HG03097 (cell line): ENCODE data around the gene LAG3.

ENCODE experiments used
- ATAC-seq: cut with Tn5 transposase; IDR thresholded peaks from one replicate; pipeline ENCODE4 v1.9.1; 2021; ENCODE audit not compliant: unreplicated experiment, low FRiP score

Gene LAG3

DNA sequence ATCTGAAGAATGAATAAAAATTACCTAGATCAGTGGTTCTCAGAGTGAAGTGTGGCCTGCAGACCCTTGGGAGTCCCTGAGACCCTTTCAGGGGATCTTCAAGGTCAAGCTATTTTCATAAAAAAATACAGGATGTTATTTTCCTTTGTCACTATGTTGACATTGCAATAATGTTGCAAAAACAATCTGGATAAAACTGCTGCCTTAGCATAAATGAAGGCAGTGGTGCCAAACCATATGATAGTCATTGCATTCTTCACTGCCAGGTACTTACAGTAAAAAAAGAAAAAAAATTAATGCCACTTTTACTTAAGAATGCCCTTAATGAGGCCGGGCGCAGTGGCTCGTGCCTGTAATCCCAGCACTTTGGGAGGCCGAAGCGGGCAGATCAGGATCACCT is 15.0 kb downstream of the LAG3 start:
- no peak for ATAC-seq

DNA sequence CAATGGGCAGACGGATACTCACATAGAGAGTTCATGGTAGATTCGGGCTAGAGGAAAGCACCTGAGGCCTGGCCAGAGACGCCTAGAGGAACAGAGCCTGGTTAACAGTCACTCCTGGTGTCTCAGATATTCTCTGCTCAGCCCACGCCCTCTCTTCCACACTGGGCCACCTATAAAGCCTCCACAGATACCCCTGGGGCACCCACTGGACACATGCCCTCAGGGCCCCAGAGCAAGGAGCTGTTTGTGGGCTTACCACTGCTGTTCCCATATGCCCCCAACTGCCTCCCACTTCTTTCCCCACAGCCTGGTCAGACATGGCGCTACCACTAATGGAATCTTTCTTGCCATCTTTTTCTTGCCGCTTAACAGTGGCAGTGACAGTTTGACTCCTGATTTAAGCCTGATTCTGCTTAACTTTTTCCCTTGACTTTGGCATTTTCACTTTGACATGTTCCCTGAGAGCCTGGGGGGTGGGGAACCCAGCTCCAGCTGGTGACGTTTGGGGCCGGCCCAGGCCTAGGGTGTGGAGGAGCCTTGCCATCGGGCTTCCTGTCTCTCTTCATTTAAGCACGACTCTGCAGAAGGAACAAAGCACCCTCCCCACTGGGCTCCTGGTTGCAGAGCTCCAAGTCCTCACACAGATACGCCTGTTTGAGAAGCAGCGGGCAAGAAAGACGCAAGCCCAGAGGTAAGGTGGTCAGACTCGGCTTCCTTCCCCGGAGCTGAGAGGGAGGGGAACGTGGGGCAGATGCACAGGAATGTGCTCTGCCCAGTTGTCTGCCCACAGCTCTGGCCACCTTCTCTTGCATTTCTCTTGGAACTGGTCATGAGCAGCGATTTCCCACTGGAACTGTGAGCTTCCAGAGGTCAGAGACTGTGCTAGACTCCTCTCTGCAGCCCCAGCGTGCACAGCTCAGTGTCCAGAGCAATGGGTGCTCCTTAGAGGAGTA is 16.9 kb downstream of the LAG3 start, which contains the start of gene CD4:
TSS of gene CD4 (plus strand) at position 557 of the 953 bp plus-strand sequence. CDS start 10,611 bp downstream, outside the sequence.
- ATAC-seq: no peak

DNA sequence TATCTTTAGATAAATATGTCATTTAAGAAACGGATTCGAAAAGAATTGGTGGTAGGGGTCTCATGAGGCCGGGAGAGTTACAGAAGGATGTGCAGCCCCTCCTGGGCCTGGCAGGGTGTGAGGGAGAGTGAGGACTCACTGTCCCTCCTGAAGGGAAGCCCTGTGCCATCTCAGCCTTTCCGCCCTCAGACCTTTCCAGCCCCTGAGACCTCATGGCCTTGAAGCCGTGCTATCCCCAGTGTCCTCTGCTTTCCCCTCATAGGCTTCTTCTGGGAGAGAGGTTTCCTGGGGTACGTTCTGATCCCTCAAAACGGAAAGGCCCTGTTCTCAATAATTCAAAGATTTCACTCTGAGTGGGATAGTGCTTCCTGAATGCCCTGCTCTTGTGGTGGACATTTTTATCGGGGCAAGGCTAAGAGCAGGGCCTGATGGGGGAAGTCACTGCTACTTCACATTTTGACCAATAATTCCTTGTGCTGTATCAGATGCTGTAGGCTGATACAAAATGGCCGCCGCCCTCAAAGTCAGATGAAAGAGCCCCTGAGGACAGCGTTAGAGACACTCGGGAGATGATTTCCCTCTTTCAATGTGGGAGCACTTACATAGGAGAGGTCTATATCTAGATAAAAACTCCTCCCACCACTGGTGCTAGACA is 18.3 kb downstream of the LAG3 start:
- ATAC-seq: no peak

DNA sequence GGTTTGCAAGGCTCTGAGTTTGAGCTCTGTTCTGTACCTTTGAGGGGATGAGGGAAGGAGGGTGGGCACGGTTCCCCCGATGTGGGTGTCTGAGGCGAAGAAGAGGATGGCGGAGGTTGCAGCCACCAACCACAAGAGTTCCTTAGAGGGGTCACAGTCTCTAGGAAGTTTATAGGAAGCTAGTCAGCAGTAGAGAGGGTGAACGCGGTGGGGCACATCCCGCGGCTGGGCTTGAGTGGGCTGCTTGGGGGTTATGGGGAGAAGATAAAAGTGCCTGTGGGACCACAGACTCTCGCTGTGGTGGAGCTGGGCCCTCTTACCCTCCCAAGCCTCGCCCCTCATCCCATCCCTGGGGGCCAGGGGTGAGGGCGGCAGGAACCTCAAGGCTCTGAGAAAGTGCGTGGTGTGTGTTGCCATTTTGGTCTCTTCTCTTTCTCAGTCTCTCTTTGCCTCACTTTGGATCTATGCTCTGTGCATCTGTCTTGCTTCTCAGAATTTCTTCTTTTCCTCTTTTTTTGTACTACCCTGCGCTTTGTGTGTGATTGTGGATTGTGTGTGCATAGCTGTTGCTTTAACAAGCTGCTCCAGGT is 19.7 kb downstream of the LAG3 start:
- ATAC-seq: no peak

DNA sequence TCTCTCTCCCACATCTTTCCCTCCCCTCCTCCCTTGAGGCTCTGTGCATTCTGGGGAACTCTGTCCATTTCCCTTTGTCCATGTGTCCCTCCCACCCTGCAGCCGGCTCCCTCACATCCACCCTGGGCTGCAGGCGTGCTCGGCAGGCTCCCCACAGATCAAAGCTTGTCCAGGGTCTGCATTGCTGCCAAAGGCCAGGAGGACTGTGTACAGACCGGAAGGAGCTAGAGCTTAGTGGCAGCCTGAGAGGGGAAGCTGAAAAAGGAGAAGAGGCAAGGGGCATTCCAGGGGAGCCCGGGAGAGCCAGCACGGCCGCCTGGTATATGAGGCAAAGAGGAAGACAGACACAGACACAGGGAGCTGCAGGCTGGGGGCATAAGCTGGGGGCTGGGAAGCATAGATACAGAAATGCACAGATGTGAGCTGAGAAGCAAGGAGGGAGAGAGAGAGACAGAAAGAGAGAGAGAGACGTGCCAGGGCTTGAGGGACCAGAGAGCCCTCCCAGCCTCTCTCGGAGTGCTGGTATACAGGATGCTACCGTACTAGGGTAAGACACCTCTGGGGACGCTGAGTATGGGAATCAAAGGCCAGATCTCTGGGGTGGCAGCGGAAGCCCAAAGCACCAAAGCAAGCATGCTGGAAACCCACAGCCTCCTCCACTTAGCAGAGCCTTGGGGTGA is 20.3 kb downstream of the LAG3 start:
- ATAC-seq: no peak

DNA sequence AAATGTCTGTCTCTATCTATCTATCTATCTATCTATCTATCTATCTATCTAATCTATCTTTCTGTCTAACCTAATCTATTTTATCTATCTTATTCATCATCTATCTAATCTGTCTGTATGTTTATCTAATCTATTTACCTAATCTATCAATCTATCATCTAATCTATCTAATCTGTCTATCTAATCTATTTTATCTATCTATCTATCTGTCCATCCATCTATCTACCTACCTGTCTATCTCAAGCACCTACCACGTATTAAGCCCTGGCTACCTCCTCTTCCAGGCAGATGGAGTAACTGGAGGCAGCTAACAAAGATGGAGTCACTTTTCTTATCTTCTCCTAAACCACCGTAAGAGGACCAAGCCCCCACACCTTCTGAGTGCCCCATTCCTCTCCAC is 22.8 kb downstream of the LAG3 start:
- no peak for ATAC-seq

DNA sequence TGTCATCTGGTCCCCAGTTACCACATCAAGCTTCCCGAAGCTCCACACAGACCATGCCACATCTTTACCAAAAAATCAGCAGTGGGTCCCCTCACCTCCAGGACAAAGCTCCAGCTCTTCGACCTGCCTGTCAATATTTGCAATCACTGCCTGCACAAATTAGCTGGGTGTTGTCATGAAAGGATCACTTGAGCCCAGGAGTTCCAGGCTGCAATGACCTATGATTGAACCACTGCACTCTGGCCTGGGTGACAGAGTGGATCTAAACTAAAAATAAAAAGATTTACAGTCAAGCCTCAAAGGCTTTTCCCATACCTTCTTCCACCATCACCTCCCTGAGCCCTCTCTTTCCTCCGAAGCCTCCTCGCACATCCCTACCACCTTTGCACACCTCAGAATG is 24.3 kb downstream of the LAG3 start:
- ATAC-seq: no peak

DNA sequence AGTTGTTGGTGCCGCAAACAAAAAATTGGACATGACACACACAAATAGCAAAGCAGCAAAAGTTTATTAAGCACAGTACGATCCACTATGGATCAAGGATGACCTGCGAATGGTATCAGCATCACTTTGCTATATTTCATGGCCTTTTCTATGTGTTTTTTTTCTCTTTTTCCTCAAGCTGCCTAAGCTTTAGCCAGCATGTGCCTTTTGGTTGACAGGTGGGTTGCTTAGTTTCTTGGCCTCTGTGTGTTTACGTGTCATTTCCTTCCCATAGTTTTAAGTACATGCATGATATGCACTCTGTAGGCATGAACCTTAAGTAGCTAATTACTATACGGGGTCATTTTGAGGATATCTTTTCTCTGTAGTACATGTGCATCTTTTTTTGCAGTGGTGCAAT is 26.8 kb downstream of the LAG3 start:
- ATAC-seq: no peak

DNA sequence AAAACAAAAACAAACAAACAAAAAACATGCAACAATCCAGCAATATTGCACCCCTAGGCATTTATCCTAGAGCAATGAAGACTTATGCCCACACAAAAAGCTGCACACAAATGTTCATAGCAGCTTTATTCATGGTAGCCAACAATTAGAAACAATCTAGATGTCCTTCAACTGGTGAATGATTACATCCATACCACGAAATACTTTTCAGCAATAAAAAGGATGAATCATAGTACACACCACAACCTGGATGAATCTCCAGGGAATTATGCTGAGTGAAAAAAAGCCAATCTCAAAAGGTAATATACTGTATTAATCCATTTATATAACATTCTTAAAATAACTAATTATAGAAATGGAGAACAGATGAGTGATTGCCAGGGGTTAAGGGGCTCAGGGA is 34.9 kb downstream of the LAG3 start:
- ATAC-seq: no peak

DNA sequence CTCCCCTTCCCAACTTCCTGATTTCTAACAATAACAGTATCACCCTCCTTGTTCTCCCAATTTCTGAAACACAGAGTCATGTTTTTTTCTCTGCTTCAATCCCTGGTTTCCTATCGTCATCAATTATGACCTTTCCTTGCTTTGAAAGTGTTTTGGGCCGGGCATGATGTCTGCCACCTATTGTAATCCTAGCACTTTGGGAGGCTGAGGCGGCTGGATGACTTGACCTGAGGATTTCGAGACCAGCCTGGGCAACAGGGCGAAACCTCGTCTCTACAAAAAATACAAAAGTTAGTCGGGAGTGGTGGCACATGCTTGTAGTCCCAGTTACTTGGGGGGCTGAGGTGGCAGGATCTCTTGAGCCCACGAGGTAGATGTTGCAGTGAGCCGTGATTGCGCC is 36.7 kb downstream of the LAG3 start:
- ATAC-seq: no peak

DNA sequence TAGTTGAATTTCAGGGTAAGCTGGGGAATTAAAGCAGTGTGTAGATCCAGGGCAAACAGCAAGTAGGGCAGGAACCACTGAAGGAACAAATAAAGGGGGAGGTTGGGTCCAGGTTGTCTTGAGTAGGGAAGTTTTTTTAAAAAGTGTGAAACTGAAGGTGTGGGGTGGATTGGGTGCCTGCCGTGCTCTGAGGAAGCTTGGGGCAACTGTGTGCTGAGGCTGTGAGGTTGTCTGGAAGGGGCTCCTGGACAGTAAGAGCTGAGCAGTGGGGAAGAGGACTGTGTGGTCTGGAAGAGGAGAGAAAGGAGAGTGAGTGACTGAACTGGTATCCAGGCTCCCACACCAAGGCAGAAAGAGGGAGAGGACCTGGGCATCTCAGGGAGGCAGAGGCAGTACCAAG is 38.4 kb downstream of the LAG3 start:
- no peak for ATAC-seq

DNA sequence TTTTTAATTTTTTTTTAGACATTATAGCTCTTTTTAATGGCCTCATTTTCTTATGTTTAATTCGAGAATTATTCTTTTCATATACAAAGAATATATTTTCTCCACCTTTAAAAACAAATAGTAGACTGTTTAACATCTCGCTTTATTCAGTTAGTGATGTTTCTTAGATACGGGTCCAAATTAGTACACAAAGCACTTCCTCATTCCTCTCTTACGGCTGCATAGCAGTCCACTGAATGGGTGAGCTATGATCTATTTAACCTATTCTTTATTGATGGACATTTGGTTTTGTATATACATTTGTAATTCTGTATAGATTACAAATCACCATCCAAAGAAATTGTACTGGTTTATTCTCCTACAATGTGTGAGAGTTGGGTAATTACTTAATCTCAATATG is 41.0 kb downstream of the LAG3 start:
- no peak for ATAC-seq

DNA sequence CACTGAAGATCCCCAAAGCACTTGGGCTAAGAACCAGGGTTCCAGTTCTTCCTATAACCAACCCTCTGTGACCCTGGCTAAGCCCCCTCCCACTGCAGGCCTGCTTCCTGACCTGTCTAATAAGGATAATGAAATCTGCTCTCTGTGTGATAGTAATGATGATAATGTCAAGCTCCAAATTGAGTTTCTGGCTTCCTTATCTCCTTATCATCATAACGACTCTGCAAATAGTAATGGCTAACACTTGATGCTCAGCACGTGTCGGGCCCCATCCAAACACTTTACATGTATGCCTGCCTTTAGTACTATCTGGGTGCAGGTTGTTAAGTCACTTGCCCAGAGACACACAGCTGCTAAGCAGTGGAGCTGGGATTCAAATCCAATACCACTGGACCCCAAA is 44.3 kb downstream of the LAG3 start:
- no peak for ATAC-seq

DNA sequence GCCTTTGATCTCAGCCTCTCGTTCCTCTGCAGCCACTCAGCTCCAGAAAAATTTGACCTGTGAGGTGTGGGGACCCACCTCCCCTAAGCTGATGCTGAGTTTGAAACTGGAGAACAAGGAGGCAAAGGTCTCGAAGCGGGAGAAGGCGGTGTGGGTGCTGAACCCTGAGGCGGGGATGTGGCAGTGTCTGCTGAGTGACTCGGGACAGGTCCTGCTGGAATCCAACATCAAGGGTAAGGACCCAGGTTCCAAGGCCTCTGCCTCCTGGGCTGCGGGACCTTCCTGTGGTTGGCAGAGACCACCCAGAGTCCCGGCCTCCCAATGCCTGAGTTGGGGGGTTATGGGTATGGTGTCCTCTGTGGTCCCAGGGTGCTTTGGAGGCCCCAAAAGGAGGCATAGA is 44.8 kb downstream of the LAG3 start:
- ATAC-seq: no peak

DNA sequence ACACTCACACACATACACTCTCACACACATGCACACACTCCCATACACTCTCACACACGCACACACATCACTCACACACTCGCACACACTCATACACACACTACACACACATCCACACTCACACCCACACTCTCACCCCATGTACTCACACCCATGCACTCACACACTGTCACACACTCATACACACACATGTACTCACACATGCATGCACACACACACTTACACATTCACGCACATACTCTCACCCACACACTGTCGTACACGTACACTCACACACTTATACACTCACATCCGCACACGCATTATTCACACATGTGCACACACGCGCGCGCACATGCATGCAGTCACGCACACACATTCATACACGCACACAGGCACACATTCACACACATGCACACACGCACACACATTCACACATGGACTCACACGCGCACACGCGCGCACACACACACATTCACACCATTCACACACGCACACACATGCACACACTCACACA is 45.4 kb downstream of the LAG3 start:
- no peak for ATAC-seq

DNA sequence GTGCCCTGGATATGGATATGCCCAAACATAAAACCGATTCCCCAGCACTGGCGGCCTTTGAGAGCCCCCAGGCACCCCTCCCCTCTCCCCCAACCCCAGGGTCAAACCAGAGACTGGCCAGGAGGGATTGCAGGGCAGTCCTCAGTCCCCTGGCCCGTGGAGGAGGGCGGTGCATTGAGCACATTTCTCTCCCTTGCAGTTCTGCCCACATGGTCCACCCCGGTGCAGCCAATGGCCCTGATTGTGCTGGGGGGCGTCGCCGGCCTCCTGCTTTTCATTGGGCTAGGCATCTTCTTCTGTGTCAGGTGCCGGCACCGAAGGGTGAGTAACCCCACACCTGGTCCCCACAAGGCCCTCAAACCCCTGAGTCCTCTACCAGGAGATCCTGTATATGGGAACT is 45.9 kb downstream of the LAG3 start:
- no peak for ATAC-seq

DNA sequence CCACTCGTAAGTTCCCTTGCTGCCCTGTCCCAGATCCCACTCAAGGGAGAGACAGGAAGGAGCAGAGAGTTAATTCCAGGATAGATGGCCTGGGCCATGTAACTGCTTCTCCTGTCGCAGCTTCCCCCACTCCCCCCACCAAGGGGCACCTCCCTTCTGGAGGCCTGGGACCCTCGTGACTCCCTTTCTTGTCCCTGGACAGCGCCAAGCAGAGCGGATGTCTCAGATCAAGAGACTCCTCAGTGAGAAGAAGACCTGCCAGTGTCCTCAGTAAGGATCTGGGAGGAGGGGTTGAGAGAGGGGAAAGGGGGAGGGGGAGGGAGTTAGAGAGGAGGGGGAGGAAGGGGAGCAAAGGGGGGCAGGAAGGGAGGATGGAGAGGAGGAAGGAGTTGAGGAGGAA is 46.3 kb downstream of the LAG3 start:
- no peak for ATAC-seq

DNA sequence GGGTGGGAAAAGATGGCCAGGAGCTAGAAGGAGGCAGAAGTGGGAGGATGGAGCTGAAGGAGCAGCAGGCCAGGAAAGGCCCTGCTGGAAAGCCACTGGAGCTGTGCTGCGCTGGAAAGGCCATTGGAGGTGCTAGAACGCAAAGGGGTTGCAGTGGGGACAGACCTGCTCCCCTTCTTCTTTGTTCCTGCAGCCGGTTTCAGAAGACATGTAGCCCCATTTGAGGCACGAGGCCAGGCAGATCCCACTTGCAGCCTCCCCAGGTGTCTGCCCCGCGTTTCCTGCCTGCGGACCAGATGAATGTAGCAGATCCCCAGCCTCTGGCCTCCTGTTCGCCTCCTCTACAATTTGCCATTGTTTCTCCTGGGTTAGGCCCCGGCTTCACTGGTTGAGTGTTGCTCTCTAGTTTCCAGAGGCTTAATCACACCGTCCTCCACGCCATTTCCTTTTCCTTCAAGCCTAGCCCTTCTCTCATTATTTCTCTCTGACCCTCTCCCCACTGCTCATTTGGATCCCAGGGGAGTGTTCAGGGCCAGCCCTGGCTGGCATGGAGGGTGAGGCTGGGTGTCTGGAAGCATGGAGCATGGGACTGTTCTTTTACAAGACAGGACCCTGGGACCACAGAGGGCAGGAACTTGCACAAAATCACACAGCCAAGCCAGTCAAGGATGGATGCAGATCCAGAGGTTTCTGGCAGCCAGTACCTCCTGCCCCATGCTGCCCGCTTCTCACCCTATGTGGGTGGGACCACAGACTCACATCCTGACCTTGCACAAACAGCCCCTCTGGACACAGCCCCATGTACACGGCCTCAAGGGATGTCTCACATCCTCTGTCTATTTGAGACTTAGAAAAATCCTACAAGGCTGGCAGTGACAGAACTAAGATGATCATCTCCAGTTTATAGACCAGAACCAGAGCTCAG is 47.0 kb downstream of the LAG3 start:
- no peak for ATAC-seq

DNA sequence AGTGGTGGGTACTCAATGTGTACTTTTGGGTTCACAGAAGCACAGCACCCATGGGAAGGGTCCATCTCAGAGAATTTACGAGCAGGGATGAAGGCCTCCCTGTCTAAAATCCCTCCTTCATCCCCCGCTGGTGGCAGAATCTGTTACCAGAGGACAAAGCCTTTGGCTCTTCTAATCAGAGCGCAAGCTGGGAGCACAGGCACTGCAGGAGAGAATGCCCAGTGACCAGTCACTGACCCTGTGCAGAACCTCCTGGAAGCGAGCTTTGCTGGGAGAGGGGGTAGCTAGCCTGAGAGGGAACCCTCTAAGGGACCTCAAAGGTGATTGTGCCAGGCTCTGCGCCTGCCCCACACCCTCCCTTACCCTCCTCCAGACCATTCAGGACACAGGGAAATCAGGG is 47.8 kb downstream of the LAG3 start:
- no peak for ATAC-seq
